ENCODE data around the gene BICD1. TPM values are rescaled to one million over a fixed set of nuclear protein-coding genes. Genes with fewer than 3 reads are reported as not detected.

Gene BICD1
- total RNA-seq, 1 donor = 17.9 TPM

DNA sequence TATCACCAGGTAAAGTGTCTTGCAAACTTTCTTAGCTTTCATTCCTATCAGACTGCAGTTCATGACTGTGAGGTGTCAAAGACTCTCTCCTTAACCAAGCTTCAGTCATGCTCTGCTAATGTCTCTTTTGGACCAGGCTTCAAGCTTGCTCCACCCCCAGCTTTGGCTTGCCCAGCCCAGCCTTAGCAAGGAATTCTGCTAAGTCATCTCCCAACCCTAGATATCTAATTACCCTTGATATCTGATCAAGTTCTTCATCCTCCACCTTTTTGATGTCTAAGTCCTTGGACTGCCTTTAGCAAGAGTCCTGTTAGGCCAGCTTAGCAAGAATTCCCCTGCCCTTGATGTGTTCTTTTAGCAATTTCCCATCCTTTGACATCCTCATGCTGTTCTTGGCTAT is 183.8 kb downstream of the BICD1 start:
- TF ChIP-seq, protein P1, sequence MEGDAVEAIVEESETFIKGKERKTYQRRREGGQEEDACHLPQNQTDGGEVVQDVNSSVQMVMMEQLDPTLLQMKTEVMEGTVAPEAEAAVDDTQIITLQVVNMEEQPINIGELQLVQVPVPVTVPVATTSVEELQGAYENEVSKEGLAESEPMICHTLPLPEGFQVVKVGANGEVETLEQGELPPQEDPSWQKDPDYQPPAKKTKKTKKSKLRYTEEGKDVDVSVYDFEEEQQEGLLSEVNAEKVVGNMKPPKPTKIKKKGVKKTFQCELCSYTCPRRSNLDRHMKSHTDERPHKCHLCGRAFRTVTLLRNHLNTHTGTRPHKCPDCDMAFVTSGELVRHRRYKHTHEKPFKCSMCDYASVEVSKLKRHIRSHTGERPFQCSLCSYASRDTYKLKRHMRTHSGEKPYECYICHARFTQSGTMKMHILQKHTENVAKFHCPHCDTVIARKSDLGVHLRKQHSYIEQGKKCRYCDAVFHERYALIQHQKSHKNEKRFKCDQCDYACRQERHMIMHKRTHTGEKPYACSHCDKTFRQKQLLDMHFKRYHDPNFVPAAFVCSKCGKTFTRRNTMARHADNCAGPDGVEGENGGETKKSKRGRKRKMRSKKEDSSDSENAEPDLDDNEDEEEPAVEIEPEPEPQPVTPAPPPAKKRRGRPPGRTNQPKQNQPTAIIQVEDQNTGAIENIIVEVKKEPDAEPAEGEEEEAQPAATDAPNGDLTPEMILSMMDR (IDR thresholded peaks at IDR 0.05; ENCODE audit: insufficient read depth, low read length) = no peak
- no peak overlapping the region for H3K4me3 ChIP-seq (ENCODE audit: low read depth, low read length)
- peak; percentile 42 for DNase-seq (ENCODE audit: low read depth)

DNA sequence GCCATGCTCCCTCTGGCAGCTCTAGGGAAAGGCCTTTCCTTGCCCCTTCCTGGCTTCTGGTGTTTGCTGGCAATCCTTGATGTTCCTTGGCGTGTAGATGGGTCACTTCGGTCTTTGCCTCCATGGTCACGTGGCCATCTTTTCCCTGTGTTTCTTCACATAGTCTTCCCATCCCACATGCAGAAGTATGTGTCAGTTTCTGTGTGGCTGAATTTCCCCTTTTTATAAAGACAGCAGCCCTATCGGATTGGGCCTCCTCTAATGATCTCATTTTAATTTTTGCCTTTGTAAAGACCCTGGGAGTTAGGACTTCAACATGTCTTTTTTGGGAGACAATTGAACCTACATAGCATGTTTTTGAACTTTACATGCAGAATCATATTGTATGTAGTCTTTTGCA is 185.5 kb downstream of the BICD1 start:
- no peak for DNase-seq (ENCODE audit: low read depth)
- TF ChIP-seq, protein P1 (IDR thresholded peaks at IDR 0.05; ENCODE audit: insufficient read depth, low read length) = no peak
- H3K4me3 ChIP-seq (ENCODE audit: low read depth, low read length) = no peak overlapping the region

DNA sequence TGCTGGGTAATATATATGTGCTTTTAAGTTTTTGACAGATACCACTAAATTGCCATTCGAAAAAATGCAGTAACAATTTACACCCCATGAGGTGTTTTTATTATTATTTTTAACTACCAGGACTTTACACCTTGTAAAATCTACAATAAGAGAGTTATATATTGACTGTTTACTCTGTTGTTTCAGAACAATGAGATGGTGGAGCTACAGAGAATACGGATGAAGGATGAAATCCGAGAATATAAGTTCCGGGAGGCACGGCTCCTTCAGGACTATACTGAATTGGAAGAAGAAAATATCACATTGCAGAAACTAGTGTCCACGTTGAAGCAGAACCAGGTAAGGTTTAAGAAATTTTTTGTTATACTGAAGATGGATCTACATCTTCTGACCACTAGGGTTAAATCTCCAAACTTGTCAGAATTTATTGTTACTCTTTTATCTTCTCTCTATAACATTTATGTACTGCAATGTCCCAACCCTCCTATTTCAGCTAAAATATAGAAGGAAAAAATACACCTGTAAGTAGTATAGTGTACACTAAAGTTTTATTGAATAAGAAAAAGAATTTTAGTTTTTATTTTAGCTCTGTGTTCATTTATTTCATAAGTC is 187.3 kb downstream of the BICD1 start:
- TF ChIP-seq, protein P1 (IDR thresholded peaks at IDR 0.05; ENCODE audit: insufficient read depth, low read length) = peak; percentile 15
- no peak overlapping the region for H3K4me3 ChIP-seq (ENCODE audit: low read depth, low read length)
- no peak for DNase-seq (ENCODE audit: low read depth)

DNA sequence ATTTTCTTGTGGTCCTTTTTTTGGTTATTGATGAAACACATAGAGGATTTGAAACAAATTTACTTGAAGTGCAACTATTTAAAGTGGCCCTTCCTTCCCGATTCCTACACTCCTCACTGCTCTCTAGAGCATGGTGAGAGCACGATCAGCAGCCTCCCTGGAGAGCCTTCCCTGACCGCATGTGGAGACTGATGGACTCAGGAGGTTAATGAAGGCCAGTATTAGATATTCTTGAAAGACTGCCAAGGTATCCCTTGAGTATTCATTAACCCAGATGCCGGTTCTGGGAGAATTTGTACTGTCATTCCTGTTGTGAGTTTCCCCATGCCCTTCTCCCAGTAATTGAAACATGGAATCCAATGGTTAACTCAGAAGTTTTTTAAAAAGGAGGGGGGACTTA is 189.9 kb downstream of the BICD1 start:
- DNase-seq (ENCODE audit: low read depth) = no peak
- no peak overlapping the region for H3K4me3 ChIP-seq (ENCODE audit: low read depth, low read length)
- TF ChIP-seq, protein P1 (IDR thresholded peaks at IDR 0.05; ENCODE audit: insufficient read depth, low read length) = no peak

DNA sequence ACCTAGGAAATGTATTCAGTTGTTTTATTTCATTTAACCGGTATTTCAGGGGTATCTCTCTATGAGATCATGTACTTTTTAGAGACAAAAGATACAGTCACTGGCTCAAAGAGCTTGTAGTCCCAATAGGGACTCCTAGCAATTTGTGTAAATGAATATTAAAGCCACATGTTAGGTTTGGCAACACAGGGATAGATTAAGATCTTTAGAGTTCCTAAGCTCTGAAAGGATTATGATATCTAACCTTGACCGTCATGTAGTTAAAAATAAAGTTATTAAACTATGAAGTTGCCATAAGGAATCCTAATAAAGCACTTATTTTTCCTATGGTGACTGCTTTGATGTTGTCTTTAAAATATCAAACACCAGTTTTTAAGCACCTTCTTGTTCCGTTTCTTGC is 192.3 kb downstream of the BICD1 start:
- DNase-seq (ENCODE audit: low read depth) = peak; percentile 66
- TF ChIP-seq, protein P1 (IDR thresholded peaks at IDR 0.05; ENCODE audit: insufficient read depth, low read length) = no peak
- no peak overlapping the region for H3K4me3 ChIP-seq (ENCODE audit: low read depth, low read length)

DNA sequence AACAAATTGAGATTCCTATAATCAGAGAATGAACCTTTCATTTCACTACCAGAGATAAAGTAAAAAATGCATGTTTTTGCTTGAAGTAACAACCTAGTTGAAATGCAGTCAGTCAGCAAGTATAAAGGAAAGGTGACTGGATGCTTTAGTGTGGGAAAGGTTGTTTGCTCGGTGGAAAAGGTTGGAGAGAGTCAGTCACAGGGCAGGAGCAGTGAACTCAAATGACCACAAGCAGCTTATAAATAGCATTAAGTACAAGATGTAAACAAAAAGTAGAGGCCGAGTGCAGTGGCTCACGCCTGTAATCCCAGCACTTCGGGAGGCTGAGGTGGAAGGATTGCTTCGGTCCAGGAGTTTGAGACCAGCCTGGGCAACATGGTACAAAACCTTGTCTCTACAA is 194.6 kb downstream of the BICD1 start:
- no peak for DNase-seq (ENCODE audit: low read depth)
- TF ChIP-seq, protein P1 (IDR thresholded peaks at IDR 0.05; ENCODE audit: insufficient read depth, low read length) = no peak
- H3K4me3 ChIP-seq (ENCODE audit: low read depth, low read length) = no peak overlapping the region

Data from fibroblast of the aortic adventitia (primary cell).